Measurements from ENCODE around the gene ATP2C2.

GRCh38 chr16:84481051-84481735 lies 112.9 kb downstream of the ATP2C2 start:
- TF ChIP-seq CTCF (IDR thresholded peaks at IDR 0.05) (no peak), POLR2A (IDR thresholded peaks at IDR 0.05) (no peak)
